Fibroblast of mammary gland (primary cell): Measurements from ENCODE around the gene NUP42.

Experiments
- DNase-seq: peaks from one replicate; pipeline ENCODE4 v3.0.0-alpha.2; 2010; ENCODE audit warnings: low read depth
- H3K4me3 ChIP-seq: 2 replicates; pipeline ENCODE4 v1.5.1; 2011; ENCODE audit warnings: low read depth, mild to moderate bottlenecking, low read length, moderate library complexity; ENCODE audit not compliant: control insufficient read depth
- CTCF ChIP-seq: conservative IDR thresholded peaks from 2 replicates; pipeline ENCODE4 v1.5.1; 2011; ENCODE audit warnings: low read depth, low read length, inconsistent platforms; ENCODE audit not compliant: control insufficient read depth, insufficient read depth

NUP42 gene

GRCh38 chr7:23208316-23208715 lies 26.5 kb downstream of the NUP42 start:
- no peak overlapping the region for H3K4me3 ChIP-seq
- DNase-seq, result no peak
- no peak for TF ChIP-seq CTCF

GRCh38 chr7:23210506-23210905 lies 28.7 kb downstream of the NUP42 start:
- DNase-seq, result no peak
- no peak for TF ChIP-seq CTCF
- H3K4me3 ChIP-seq, result no peak overlapping the region

GRCh38 chr7:23211589-23211988 lies 29.7 kb downstream of the NUP42 start:
- no peak for TF ChIP-seq CTCF
- H3K4me3 ChIP-seq, result no peak overlapping the region
- no peak for DNase-seq

GRCh38 chr7:23212395-23212794 lies 30.5 kb downstream of the NUP42 start:
- no peak overlapping the region for H3K4me3 ChIP-seq
- DNase-seq, result no peak
- no peak for TF ChIP-seq CTCF

GRCh38 chr7:23212841-23213240 lies 31.0 kb downstream of the NUP42 start:
- no peak for TF ChIP-seq CTCF
- no peak overlapping the region for H3K4me3 ChIP-seq
- no peak for DNase-seq

- no peak for TF ChIP-seq CTCF
- no peak for DNase-seq
- no peak overlapping the region for H3K4me3 ChIP-seq
Observed at GRCh38 chr7:23213755-23214154, 31.9 kb downstream of the NUP42 start.

GRCh38 chr7:23214423-23214822 lies 32.6 kb downstream of the NUP42 start:
- TF ChIP-seq CTCF, result no peak
- no peak overlapping the region for H3K4me3 ChIP-seq
- DNase-seq, result no peak
